Choroid plexus epithelial cell (primary cell): Measurements from ENCODE around the gene SLC25A48.

ENCODE experiments used
- DNase-seq: peaks from one replicate; pipeline ENCODE4 v3.0.0-alpha.2; 2010; ENCODE audit warnings: low read depth
- H3K4me3 ChIP-seq: 2 replicates; pipeline ENCODE4 v1.5.1; 2011; ENCODE audit warnings: low read depth, mild to moderate bottlenecking, control low read depth, low read length, moderate library complexity
- CTCF ChIP-seq: conservative IDR thresholded peaks from 2 replicates; pipeline ENCODE4 v1.5.1; 2011; ENCODE audit warnings: low read depth, mild to moderate bottlenecking, control low read depth, inconsistent platforms, low read length, moderate library complexity

Gene SLC25A48

GRCh38 chr5:135880801-135881200, 46.3 kb downstream of the SLC25A48 start:
- no peak overlapping the region for H3K4me3 ChIP-seq
- no peak for DNase-seq
- no peak for TF ChIP-seq CTCF

- no peak for DNase-seq
Measured at GRCh38 chr5:135881244-135881643, 46.8 kb downstream of the SLC25A48 start.

DNA sequence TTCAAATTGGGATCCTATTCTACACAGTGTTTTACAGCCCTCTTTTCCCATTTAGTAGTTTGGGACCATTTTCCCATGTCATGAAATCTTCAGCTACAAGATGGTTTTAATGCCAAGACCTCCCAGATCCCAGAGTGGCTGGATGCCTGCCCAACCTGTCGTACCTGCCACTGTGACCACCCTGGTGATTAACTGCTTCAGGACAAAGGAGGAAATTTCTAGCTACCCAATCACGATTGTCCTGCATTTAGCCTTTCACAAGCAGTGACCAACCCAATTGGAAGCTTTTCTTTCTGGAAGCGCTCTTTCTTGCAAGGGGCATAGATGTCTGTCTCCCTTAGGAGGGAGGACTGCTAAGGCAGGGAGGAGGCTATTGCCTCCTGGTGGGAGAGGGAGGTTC, 47.4 kb downstream of the SLC25A48 start:
- no peak for TF ChIP-seq CTCF
- no peak for DNase-seq
- no peak overlapping the region for H3K4me3 ChIP-seq

More at GRCh38 chr5:135881244-135881643, 46.8 kb downstream of the SLC25A48 start:
- H3K4me3 ChIP-seq: no peak overlapping the region
- no peak for TF ChIP-seq CTCF

DNA sequence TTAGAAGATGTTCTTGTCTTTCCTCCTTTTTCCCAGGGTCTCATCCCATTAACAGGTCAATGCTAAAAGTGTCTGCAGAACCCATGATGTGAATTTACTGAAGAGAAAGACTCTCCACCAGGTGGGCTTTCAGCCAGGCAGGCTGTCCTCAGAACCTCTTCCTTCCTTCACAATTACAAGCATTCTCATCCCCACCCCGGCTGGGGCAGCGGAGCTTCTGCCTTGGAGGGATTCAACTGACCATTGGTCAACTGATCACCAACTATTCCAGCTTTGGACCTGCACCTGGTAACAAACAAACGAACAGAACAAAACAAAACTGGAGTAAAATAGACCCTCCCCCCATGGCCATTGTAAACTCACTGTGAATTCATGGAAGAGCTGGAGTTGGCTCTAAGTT, 48.6 kb downstream of the SLC25A48 start:
- no peak for TF ChIP-seq CTCF
- H3K4me3 ChIP-seq: no peak overlapping the region
- DNase-seq: no peak

DNA sequence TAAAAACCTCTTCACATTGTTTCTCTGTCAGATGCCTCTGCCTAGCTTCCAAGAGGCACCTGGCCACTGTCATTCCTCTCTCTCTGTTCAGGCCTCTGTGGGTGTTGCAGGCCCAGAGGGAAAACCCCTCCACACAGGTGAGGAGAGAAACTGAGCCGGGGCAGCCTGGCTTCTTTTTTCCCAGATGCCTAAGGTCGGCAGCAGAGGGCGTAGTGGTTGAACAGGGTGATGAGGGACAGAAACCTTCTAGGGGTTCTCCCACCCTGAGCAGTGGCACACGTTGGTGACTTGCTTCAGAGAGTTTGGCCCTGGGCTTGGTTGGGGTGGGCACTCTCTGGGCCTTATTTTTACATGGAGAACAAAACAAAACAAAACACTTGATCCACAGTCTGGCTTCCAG, 49.0 kb downstream of the SLC25A48 start:
- no peak overlapping the region for H3K4me3 ChIP-seq
- DNase-seq: no peak
- peak; percentile 36 for TF ChIP-seq CTCF

GRCh38 chr5:135885031-135885430, 50.6 kb downstream of the SLC25A48 start:
- no peak for TF ChIP-seq CTCF
- H3K4me3 ChIP-seq: no peak overlapping the region
- DNase-seq: no peak

DNA sequence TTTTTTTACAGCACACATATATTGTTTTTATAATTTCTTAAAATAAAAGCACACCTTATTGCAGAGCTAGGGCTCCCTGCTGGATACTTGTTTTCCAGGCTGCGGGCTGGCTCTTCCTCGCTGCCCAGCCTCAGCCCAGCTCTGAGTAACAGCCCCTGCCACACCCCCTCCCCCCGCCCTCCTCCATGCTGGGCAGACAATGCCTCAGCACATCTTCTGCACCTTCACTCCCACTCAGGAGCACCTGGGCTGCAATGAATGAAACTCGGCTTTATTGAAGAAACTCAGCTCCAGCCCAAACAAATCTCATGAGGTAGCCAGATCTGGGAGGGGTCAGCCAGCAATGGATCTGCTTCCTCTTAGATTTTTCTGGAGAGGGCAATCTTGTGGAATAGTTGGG, 51.7 kb downstream of the SLC25A48 start:
- no peak for DNase-seq
- no peak for TF ChIP-seq CTCF
- H3K4me3 ChIP-seq: no peak overlapping the region
